ENCODE results near the gene AHRR.

The AHRR gene

GRCh38 chr5:457195-457961 is 135.9 kb downstream of the AHRR start:
- no peak for DNase-seq (ENCODE audit: low read depth)
- TF ChIP-seq CTCF (IDR thresholded peaks at IDR 0.05; ENCODE audit: control insufficient read depth, extremely low read depth, insufficient read depth), result no peak
- no peak overlapping the region for H3K4me3 ChIP-seq (ENCODE audit: low read depth, low read length)

GRCh38 chr5:458547-459353 is 137.2 kb downstream of the AHRR start:
- no peak for TF ChIP-seq CTCF (IDR thresholded peaks at IDR 0.05; ENCODE audit: control insufficient read depth, extremely low read depth, insufficient read depth)
- no peak for DNase-seq (ENCODE audit: low read depth)

GRCh38 chr5:459562-460272 is 138.2 kb downstream of the AHRR start:
- DNase-seq (ENCODE audit: low read depth), result no peak
- no peak for TF ChIP-seq CTCF (IDR thresholded peaks at IDR 0.05; ENCODE audit: control insufficient read depth, extremely low read depth, insufficient read depth)
- no peak overlapping the region for H3K4me3 ChIP-seq (ENCODE audit: low read depth, low read length)

More at GRCh38 chr5:458547-459353, 137.2 kb downstream of the AHRR start:
- H3K4me3 ChIP-seq (ENCODE audit: low read depth, low read length), result no peak overlapping the region

GRCh38 chr5:460273-460625 is 138.7 kb downstream of the AHRR start:
- no peak for TF ChIP-seq CTCF (IDR thresholded peaks at IDR 0.05; ENCODE audit: control insufficient read depth, extremely low read depth, insufficient read depth)
- no peak for DNase-seq (ENCODE audit: low read depth)
- no peak overlapping the region for H3K4me3 ChIP-seq (ENCODE audit: low read depth, low read length)

- TF ChIP-seq CTCF (IDR thresholded peaks at IDR 0.05; ENCODE audit: control insufficient read depth, extremely low read depth, insufficient read depth), result no peak
- no peak overlapping the region for H3K4me3 ChIP-seq (ENCODE audit: low read depth, low read length)
- no peak for DNase-seq (ENCODE audit: low read depth)
These were observed 140.6 kb downstream of the AHRR start for GRCh38 chr5:462051-462481.

GRCh38 chr5:463301-463700 is 141.8 kb downstream of the AHRR start:
- no peak overlapping the region for H3K4me3 ChIP-seq (ENCODE audit: low read depth, low read length)
- no peak for DNase-seq (ENCODE audit: low read depth)
- no peak for TF ChIP-seq CTCF (IDR thresholded peaks at IDR 0.05; ENCODE audit: control insufficient read depth, extremely low read depth, insufficient read depth)

All from LNCaP clone FGC (cell line).